B cell (primary cell): ENCODE data around the gene WNT9A. TPM values are rescaled to one million over a fixed set of nuclear protein-coding genes. Genes with fewer than 3 reads are reported as not detected.

Source experiments
- ATAC-seq: fragments of 200-7000 bp; cut with Tn5 transposase; one replicate; pipeline ENCODE4 v1.10.0; 2021; ENCODE audit warnings: low read depth, mild to moderate bottlenecking, moderate number of reproducible peaks, moderate library complexity
- CTCF ChIA-PET: fragments of 350-600 bp; sonication (Branson Sonifier 250); formaldehyde crosslinking; loops from one replicate; lab custom pipeline; 2021; ENCODE audit warnings: antibody characterized with exemption, inconsistent platforms; lab: Charles Lee
- POLR2A ChIA-PET: fragments of 350-600 bp; sonication (Branson Sonifier 250); formaldehyde crosslinking; loops from one replicate; lab custom pipeline; 2021; ENCODE audit warnings: antibody characterized with exemption; lab: Charles Lee
- DNase-seq: peaks from one replicate; pipeline ENCODE4 v3.0.0; 2013
- H2AFZ ChIP-seq: 2 replicates; pipeline ENCODE4 v1.6.1; 2012; ENCODE audit warnings: mild to moderate bottlenecking, low read depth, low read length; ENCODE audit not compliant: insufficient read depth, poor library complexity, severe bottlenecking
- H3K27ac ChIP-seq, 2 donors: 1 replicate in 1 of 2; 2 replicates in 1 of 2; pipeline ENCODE4 v1.5.1; 2012 to 2013; ENCODE audit warnings: low read length in 2 of 2, mild to moderate bottlenecking in 2 of 2, moderate library complexity in 1 of 2
- H3K27me3 ChIP-seq, 4 experiments: fragments of 200-600 bp in 1 of 4; sonication (generic) in 1 of 4; replicated peaks in 1 of 4; 1 replicate in 2 of 4; 2 replicates in 2 of 4; pipeline versions ENCODE4 v1.6.1 to v1.7.0; 2013 to 2016; ENCODE audit warnings: low read length in 3 of 4, mild to moderate bottlenecking in 2 of 4, mixed read lengths in 1 of 4, moderate library complexity in 1 of 4; ENCODE audit not compliant: insufficient read depth in 4 of 4, control insufficient read depth in 3 of 4; ENCODE audit errors: control extremely low read depth in 1 of 4
- H3K36me3 ChIP-seq, 2 experiments: replicated peaks in 1 of 2; 1 replicate in 1 of 2; 2 replicates in 1 of 2; pipeline versions ENCODE4 v1.6.1 to v1.7.1; 2013; ENCODE audit warnings: low read length in 1 of 2; ENCODE audit not compliant: insufficient read depth in 2 of 2, control insufficient read depth in 1 of 2; ENCODE audit errors: control extremely low read depth in 1 of 2, extremely low read depth in 1 of 2
- H3K4me1 ChIP-seq, 2 donors: fragments of 200-600 bp in 1 of 2; sonication (generic) in 1 of 2; 1 replicate in 1 of 2; 2 replicates in 1 of 2; pipeline versions ENCODE4 v1.5.1 to v1.6.1; 2013 to 2017; ENCODE audit warnings: low read length in 2 of 2; ENCODE audit not compliant: control insufficient read depth in 2 of 2, insufficient read depth in 2 of 2
- H3K4me2 ChIP-seq: replicated peaks from 2 replicates; pipeline ENCODE3; 2012; ENCODE audit warnings: mild to moderate bottlenecking, low read depth, low read length; ENCODE audit not compliant: poor library complexity, severe bottlenecking
- H3K4me3 ChIP-seq, 5 experiments: fragments of 200-600 bp in 1 of 5; sonication (generic) in 1 of 5; 1 replicate in 3 of 5; 2 replicates in 2 of 5; pipeline versions ENCODE4 v1.5.1 to v1.7.0; 2011 to 2016; ENCODE audit warnings: low read length in 4 of 5, mild to moderate bottlenecking in 4 of 5, low read depth in 2 of 5, control low read depth in 1 of 5, moderate library complexity in 1 of 5; ENCODE audit not compliant: insufficient read depth in 1 of 5; ENCODE audit errors: control extremely low read depth in 1 of 5, extremely low read depth in 1 of 5
- H3K79me2 ChIP-seq: fragments of 200-600 bp; sonication (generic); one replicate; pipeline ENCODE4 v1.6.0; 2016; ENCODE audit warnings: low read length; ENCODE audit not compliant: control insufficient read depth, insufficient read depth
- H3K9ac ChIP-seq: fragments of 200-600 bp; sonication (generic); 2 replicates; pipeline ENCODE4 v1.6.1; 2017; ENCODE audit warnings: mild to moderate bottlenecking, low read length, moderate library complexity
- H3K9me3 ChIP-seq, 3 donors: one replicate each; pipeline versions ENCODE4 v1.6.1 to v1.7.1; 2013; ENCODE audit warnings: low read length in 2 of 3; ENCODE audit not compliant: control insufficient read depth in 2 of 3, insufficient read depth in 1 of 3; ENCODE audit errors: control extremely low read depth in 1 of 3
- H4K20me1 ChIP-seq: 2 replicates; pipeline ENCODE4 v1.6.0; 2012; ENCODE audit warnings: mild to moderate bottlenecking, low read length; ENCODE audit not compliant: insufficient read depth, control insufficient read depth, poor library complexity, severe bottlenecking
- H3K27ac Mint-ChIP-seq: one replicate; pipeline ENCODE4 v1.8.0; 2021; ENCODE audit warnings: mixed read lengths
- H3K27me3 Mint-ChIP-seq: one replicate; pipeline ENCODE4 v1.8.0; 2021; ENCODE audit warnings: mixed read lengths
- H3K4me1 Mint-ChIP-seq: one replicate; pipeline ENCODE4 v1.8.0; 2021; ENCODE audit warnings: mixed read lengths
- H3K4me3 Mint-ChIP-seq: one replicate; pipeline ENCODE4 v1.8.0; 2021; ENCODE audit warnings: mixed read lengths
- H3K9me3 Mint-ChIP-seq: one replicate; pipeline ENCODE4 v1.8.0; 2022; ENCODE audit warnings: mixed read lengths; ENCODE audit not compliant: insufficient read depth
- CTCF ChIP-seq: fragments of 200-600 bp; IDR thresholded peaks from one replicate; pipeline ENCODE4 v1.8.0; 2022; ENCODE audit warnings: antibody characterized with exemption, mild to moderate bottlenecking
- EZH2 ChIP-seq: IDR thresholded peaks from 2 replicates; pipeline ENCODE4 v1.6.1; 2012; ENCODE audit warnings: borderline replicate concordance, low read depth, mild to moderate bottlenecking, moderate library complexity, low read length; ENCODE audit not compliant: insufficient read depth, poor library complexity, severe bottlenecking
- WGBS: methylation state at CpG from one replicate; pipeline ENCODE4 v1.1.5; 2013; ENCODE audit warnings: missing lambda C conversion rate; ENCODE audit not compliant: insufficient coverage; 5-methylcytosine and 5-hydroxymethylcytosine counted together
- intact Hi-C: fragments of 100-400 bp; cut with micrococcal nuclease; formaldehyde crosslinking; loops from one replicate; pipeline ENCODE4 v1.10.0; 2022
- polyA plus RNA-seq: library from polyadenylated mRNA; depleted of rRNA; stranded (reverse); fragments of >200 nt; gene quantifications from 2 replicates; pipeline ENCODE4 v1.2.3, GENCODE V29; 2012
- total RNA-seq, 2 donors: library from RNA; stranded (reverse); fragments of 120-200 nt in 1 of 2; gene quantifications; 1 replicate in 1 of 2; 2 replicates in 1 of 2; pipeline versions ENCODE4 v1.2.3 to v1.2.4, GENCODE V29; 2013 to 2022

Gene WNT9A
- total and polyA plus RNA-seq, 2 donors (not counting 1 experiment from before 2014, with no cell fraction given), result 0.04 TPM; not detected in 1

GRCh38 chr1:227918083-227918700 lies 29.5 kb downstream of the WNT9A start:
- H2AFZ ChIP-seq, result no peak overlapping the region
- no peaks in the 10 kb centered on the region for H3K27me3 ChIP-seq
- CTCF ChIA-PET, result no interaction called here
- no peak overlapping the region for H3K4me2 ChIP-seq
- POLR2A ChIA-PET, result no interaction called here
- H3K4me1 ChIP-seq, result no peaks in the 10 kb centered on the region
- H3K27ac ChIP-seq, result no peak overlapping the region
- H4K20me1 ChIP-seq, result no peaks in the 10 kb centered on the region
- H3K4me3 ChIP-seq, result no peak overlapping the region
- no peak for ATAC-seq
- TF ChIP-seq EZH2 (no peak), CTCF (no peak)
- 58% methylated on average over 3 of the region's 5 CpGs for WGBS
- H3K9me3 Mint-ChIP-seq, result no peaks in the 10 kb centered on the region
- H3K27me3 Mint-ChIP-seq, result no peaks in the 10 kb centered on the region
- no peak for DNase-seq
- no peaks in the 10 kb centered on the region for H3K36me3 ChIP-seq
- no peak overlapping the region for H3K4me3 Mint-ChIP-seq
- H3K4me1 Mint-ChIP-seq, result no peaks in the 10 kb centered on the region
- H3K9ac ChIP-seq, result no peak overlapping the region
- no peaks in the 10 kb centered on the region for H3K79me2 ChIP-seq
- intact Hi-C loops, result no loop called here
- H3K9me3 ChIP-seq, result peaks cover 0 to 5% (median 0%) of the 10 kb centered on the region in 3 donors
- H3K27ac Mint-ChIP-seq, result no peak overlapping the region

- ChIA-PET CTCF (no interaction called here), POLR2A (no interaction called here)
- no peaks in the 10 kb centered on the region for H3K27me3 ChIP-seq
- no peak overlapping the region for H3K27ac Mint-ChIP-seq
- no peaks in the 10 kb centered on the region for H3K4me1 ChIP-seq
- WGBS, result 82% methylated on average over 15 of the region's 15 CpGs
- no peaks in the 10 kb centered on the region for H4K20me1 ChIP-seq
- intact Hi-C loops, result no loop called here
- DNase-seq (no peak), ATAC-seq (no peak)
- no peaks in the 10 kb centered on the region for H3K4me1 Mint-ChIP-seq
- H3K9me3 Mint-ChIP-seq, result no peaks in the 10 kb centered on the region
- TF ChIP-seq EZH2 (no peak), CTCF (no peak)
- H3K36me3 ChIP-seq, result no peaks in the 10 kb centered on the region
- H3K4me3 ChIP-seq, result no peak overlapping the region
- no peak overlapping the region for H2AFZ ChIP-seq
- no peak overlapping the region for H3K4me2 ChIP-seq
- H3K27ac ChIP-seq, result no peak overlapping the region
- H3K4me3 Mint-ChIP-seq, result no peak overlapping the region
- H3K9ac ChIP-seq, result no peak overlapping the region
- H3K9me3 ChIP-seq, result peaks cover 0 to 5% (median 0%) of the 10 kb centered on the region in 3 donors
- H3K27me3 Mint-ChIP-seq, result peaks cover 3% of the 10 kb centered on the region
- no peaks in the 10 kb centered on the region for H3K79me2 ChIP-seq
Observed at GRCh38 chr1:227917081-227917950, 30.4 kb downstream of the WNT9A start.
